Keratinocyte (primary cell): ENCODE measurements around the gene CD55. TPM values are rescaled to one million over a fixed set of nuclear protein-coding genes. Genes with fewer than 3 reads are reported as not detected.

Source experiments
- DNase-seq: peaks from one replicate; pipeline ENCODE4 v3.0.0-alpha.2; 2011; ENCODE audit warnings: low read depth, missing footprints, low spot score
- FAIRE-seq: peaks from 2 replicates; lab custom pipeline; 2011; peaks lifted over from hg19 to GRCh38; lab: Jason Lieb, UNC
- H2AFZ ChIP-seq: 2 replicates; pipeline ENCODE4 v1.6.0; 2012; ENCODE audit warnings: low read length, control low read depth, inconsistent platforms; ENCODE audit not compliant: control insufficient read depth
- H3K27ac ChIP-seq: 2 replicates; pipeline ENCODE4 v1.5.1; 2011; ENCODE audit warnings: low read length; ENCODE audit not compliant: control insufficient read depth, insufficient read depth
- H3K27me3 ChIP-seq: 3 replicates; pipeline ENCODE4 v1.6.0; 2011; ENCODE audit warnings: low read length; ENCODE audit not compliant: control insufficient read depth, insufficient read depth; ENCODE audit errors: extremely low read depth
- H3K36me3 ChIP-seq, 2 experiments: 2 replicates in 1 of 2; 3 replicates in 1 of 2; pipeline ENCODE4 v1.5.1; 2011; ENCODE audit warnings: low read length in 2 of 2, mild to moderate bottlenecking in 1 of 2; ENCODE audit not compliant: control insufficient read depth in 2 of 2, insufficient read depth in 2 of 2; ENCODE audit errors: extremely low read depth in 1 of 2
- H3K4me1 ChIP-seq: 3 replicates; pipeline ENCODE4 v1.5.1; 2011; ENCODE audit warnings: low read length; ENCODE audit not compliant: control insufficient read depth, insufficient read depth; ENCODE audit errors: extremely low read depth
- H3K4me2 ChIP-seq: 3 replicates; pipeline ENCODE4 v1.6.0; 2011; ENCODE audit warnings: low read depth, low read length; ENCODE audit not compliant: control insufficient read depth, insufficient read depth; ENCODE audit errors: extremely low read depth
- H3K4me3 ChIP-seq, 3 experiments: fragments of 200-600 bp in 1 of 3; sonication (generic) in 1 of 3; 2 replicates in 2 of 3; 3 replicates in 1 of 3; pipeline ENCODE4 v1.5.1; 2011 to 2016; ENCODE audit warnings: low read length in 3 of 3, mild to moderate bottlenecking in 3 of 3, control low read depth in 2 of 3, inconsistent platforms in 1 of 3, low read depth in 1 of 3, mixed read lengths in 1 of 3, mixed run types in 1 of 3, moderate library complexity in 1 of 3; ENCODE audit not compliant: control insufficient read depth in 2 of 3, insufficient read depth in 2 of 3; ENCODE audit errors: extremely low read depth in 1 of 3
- H3K79me2 ChIP-seq: 2 replicates; pipeline ENCODE4 v1.6.0; 2012; ENCODE audit warnings: low read length; ENCODE audit not compliant: control insufficient read depth, insufficient read depth
- H3K9ac ChIP-seq: 3 replicates; pipeline ENCODE4 v1.6.0; 2011; ENCODE audit warnings: low read length; ENCODE audit not compliant: control insufficient read depth, insufficient read depth; ENCODE audit errors: extremely low read depth
- H3K9me1 ChIP-seq: 3 replicates; pipeline ENCODE4 v1.6.0; 2011; ENCODE audit warnings: low read length; ENCODE audit not compliant: control insufficient read depth, insufficient read depth; ENCODE audit errors: extremely low read depth
- H3K9me3 ChIP-seq: 2 replicates; pipeline ENCODE4 v1.5.1; 2012; ENCODE audit warnings: low read depth, low read length; ENCODE audit not compliant: control insufficient read depth
- H4K20me1 ChIP-seq: 3 replicates; pipeline ENCODE4 v1.6.0; 2011; ENCODE audit warnings: low read length; ENCODE audit not compliant: control insufficient read depth, insufficient read depth; ENCODE audit errors: extremely low read depth
- EZH2 ChIP-seq: IDR thresholded peaks from one replicate; pipeline ENCODE4 v1.6.1; 2012; ENCODE audit warnings: inconsistent platforms, mild to moderate bottlenecking, low read length, moderate library complexity
- dilution Hi-C: fragments of 300-500 bp; cut with MboI; formaldehyde crosslinking; loops from one replicate; pipeline ENCODE4 v1.7.0; 2020; ENCODE audit warnings: low sequenced_read_pairs; ENCODE audit not compliant: extremely low pct_ligation_motif_present
- polyA plus RNA-seq, 5 experiments: library from polyadenylated mRNA; depleted of rRNA in 3 of 5; stranded (reverse) in 3 of 5; stranded (forward) in 1 of 5; unstranded in 1 of 5; fragments of >200 nt; gene quantifications; 1 replicate in 1 of 5; 2 replicates in 3 of 5; 3 replicates in 1 of 5; pipeline versions ENCODE4 v1.2.1 to v1.2.3, GENCODE V29; 2011 to 2012; ENCODE audit warnings: missing spikeins in 2 of 5, low read depth in 1 of 5, low replicate concordance in 1 of 5
- TF ChIP-seq, protein P1 (sequence below), 3 experiments: IDR thresholded peaks in 1 of 3; conservative IDR thresholded peaks in 1 of 3; optimal IDR thresholded peaks in 1 of 3; 2 replicates in 2 of 3; 3 replicates in 1 of 3; pipeline versions ENCODE3 to v1.5.1; 2011; ENCODE audit warnings: low read length in 3 of 3, mild to moderate bottlenecking in 3 of 3, moderate library complexity in 2 of 3, control low read depth in 1 of 3, inconsistent platforms in 1 of 3; ENCODE audit not compliant: insufficient read depth in 2 of 3; ENCODE audit errors: extremely low read depth in 1 of 3

CD55 gene
- polyA plus RNA-seq, 1 donor (not counting 4 experiments of a cell fraction or from before 2014, with no cell fraction given) = 37.3 TPM

DNA sequence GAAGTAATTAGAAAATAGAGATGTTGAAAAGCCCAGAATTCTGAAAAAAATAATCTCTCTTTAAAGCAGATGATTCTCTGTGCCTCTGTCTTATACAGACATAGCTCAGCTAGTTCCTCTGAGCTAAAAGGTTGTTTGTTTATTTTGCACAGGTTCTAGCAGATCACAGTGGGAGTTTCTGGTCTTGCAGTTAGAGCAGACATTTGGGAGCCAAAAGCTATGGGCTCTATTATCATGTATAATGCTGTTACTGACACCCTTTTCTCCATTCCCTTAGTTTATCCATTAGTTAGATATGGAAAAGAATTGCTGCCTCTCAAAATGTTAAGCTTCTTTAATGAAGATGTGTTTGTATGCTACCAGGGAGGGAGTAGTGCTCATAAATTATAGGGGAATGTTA is 20.5 kb upstream of the CD55 start:
- DNase-seq = no peak
- Histone ChIP-seq H3K36me3 (no peaks in the 10 kb centered on the region), H3K9ac (no peak overlapping the region), H3K4me3 (no peak overlapping the region), H4K20me1 (no peaks in the 10 kb centered on the region), H3K4me2 (no peak overlapping the region), H3K4me1 (no peaks in the 10 kb centered on the region), H3K27me3 (no peaks in the 10 kb centered on the region), H3K9me1 (no peaks in the 10 kb centered on the region), H3K79me2 (no peaks in the 10 kb centered on the region), H2AFZ (no peak overlapping the region), H3K9me3 (no peaks in the 10 kb centered on the region), H3K27ac (no peak overlapping the region)
- dilution Hi-C loops = no loop called here
- no peak for FAIRE-seq
- TF ChIP-seq EZH2 = no peak
- TF ChIP-seq, protein P1, sequence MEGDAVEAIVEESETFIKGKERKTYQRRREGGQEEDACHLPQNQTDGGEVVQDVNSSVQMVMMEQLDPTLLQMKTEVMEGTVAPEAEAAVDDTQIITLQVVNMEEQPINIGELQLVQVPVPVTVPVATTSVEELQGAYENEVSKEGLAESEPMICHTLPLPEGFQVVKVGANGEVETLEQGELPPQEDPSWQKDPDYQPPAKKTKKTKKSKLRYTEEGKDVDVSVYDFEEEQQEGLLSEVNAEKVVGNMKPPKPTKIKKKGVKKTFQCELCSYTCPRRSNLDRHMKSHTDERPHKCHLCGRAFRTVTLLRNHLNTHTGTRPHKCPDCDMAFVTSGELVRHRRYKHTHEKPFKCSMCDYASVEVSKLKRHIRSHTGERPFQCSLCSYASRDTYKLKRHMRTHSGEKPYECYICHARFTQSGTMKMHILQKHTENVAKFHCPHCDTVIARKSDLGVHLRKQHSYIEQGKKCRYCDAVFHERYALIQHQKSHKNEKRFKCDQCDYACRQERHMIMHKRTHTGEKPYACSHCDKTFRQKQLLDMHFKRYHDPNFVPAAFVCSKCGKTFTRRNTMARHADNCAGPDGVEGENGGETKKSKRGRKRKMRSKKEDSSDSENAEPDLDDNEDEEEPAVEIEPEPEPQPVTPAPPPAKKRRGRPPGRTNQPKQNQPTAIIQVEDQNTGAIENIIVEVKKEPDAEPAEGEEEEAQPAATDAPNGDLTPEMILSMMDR (optimal IDR thresholded peaks at IDR 0.05 in 1 of 3, IDR thresholded peaks at IDR 0.05 in 1 of 3, conservative IDR thresholded peaks at IDR 0.05 in 1 of 3; ENCODE audit: extremely low read depth in 1 of 3, insufficient read depth in 2 of 3, low read length in 3 of 3) = no peak

DNA sequence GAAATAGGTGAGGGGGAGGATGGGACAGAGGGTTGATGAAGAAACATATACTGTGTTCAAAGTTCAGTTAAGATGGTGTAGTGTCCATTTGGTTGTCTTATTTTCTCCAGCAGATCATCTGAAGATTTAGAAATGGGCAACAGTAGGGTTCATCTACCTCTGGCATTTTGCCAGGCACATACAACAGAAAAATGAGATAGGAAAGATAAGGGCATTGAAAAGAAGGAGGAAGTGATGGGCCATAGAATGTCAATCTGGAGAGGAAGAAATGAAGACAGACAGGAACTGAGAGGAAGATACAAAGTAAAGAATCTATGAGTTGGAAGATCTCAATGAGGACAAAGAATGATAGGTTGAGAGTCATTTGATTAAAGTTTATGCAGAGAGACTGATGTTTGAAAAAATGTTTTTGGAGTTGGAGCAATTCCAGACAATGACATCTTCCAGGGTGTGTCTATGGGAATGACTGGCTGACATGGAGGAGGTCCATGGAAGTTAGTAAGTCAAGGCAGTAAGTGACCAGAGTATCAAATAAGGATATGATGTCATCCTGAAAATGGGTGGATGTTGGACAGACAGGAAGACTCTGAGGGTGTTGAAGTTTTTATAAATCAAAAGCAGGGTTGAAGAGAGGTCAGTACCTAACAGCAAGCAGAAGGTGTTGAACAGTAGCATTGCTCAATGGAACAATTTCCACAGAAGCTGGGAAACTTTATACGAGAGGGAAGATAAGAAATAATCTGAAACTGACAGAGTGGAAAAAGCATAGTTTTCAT is 18.7 kb upstream of the CD55 start:
- H3K4me1 ChIP-seq = no peaks in the 10 kb centered on the region
- H3K9ac ChIP-seq = no peak overlapping the region
- H3K27me3 ChIP-seq = no peaks in the 10 kb centered on the region
- no peak overlapping the region for H3K27ac ChIP-seq
- no peaks in the 10 kb centered on the region for H3K9me3 ChIP-seq
- no peak overlapping the region for H3K4me3 ChIP-seq
- H4K20me1 ChIP-seq = no peaks in the 10 kb centered on the region
- H3K4me2 ChIP-seq = no peak overlapping the region
- dilution Hi-C loops = no loop called here
- no peak for FAIRE-seq
- no peak for TF ChIP-seq EZH2
- TF ChIP-seq, protein P1 (optimal IDR thresholded peaks at IDR 0.05 in 1 of 3, IDR thresholded peaks at IDR 0.05 in 1 of 3, conservative IDR thresholded peaks at IDR 0.05 in 1 of 3; ENCODE audit: extremely low read depth in 1 of 3, insufficient read depth in 2 of 3, low read length in 3 of 3) = no peak
- H2AFZ ChIP-seq = no peak overlapping the region
- no peaks in the 10 kb centered on the region for H3K79me2 ChIP-seq
- no peaks in the 10 kb centered on the region for H3K9me1 ChIP-seq
- DNase-seq = no peak
- H3K36me3 ChIP-seq = no peaks in the 10 kb centered on the region
